SKM-1 treated with dmso at 0.1 percent for 144 hours (cell line): ENCODE data around the gene SLC6A16.
"Not testable (repeated sequence)": the region's sequence is repeated elsewhere in the genome, so short reads cannot be mapped to it uniquely, and the experiment has no call there.

Experiments
- DNase-seq: peaks from one replicate; lab custom pipeline; 2025; ENCODE audit not compliant: unreplicated experiment; lab: John Stamatoyannopoulos, UW

Gene SLC6A16

GRCh38 chr19:49347191-49347590 is 22.2 kb upstream of the SLC6A16 start:
- DNase-seq: no peak

- DNase-seq: no peak
Measured at GRCh38 chr19:49344505-49345423, 19.8 kb upstream of the SLC6A16 start.

GRCh38 chr19:49343123-49343522 is 18.1 kb upstream of the SLC6A16 start:
- no peak for DNase-seq

GRCh38 chr19:49342291-49342721 is 17.3 kb upstream of the SLC6A16 start:
- DNase-seq: no peak

GRCh38 chr19:49340865-49341718 is 16.1 kb upstream of the SLC6A16 start:
- DNase-seq: no peak

GRCh38 chr19:49340069-49340864 is 15.3 kb upstream of the SLC6A16 start:
- no peak for DNase-seq

GRCh38 chr19:49339301-49340068 is 14.5 kb upstream of the SLC6A16 start:
- no peak for DNase-seq

GRCh38 chr19:49338691-49339300 is 13.8 kb upstream of the SLC6A16 start:
- no peak for DNase-seq

- DNase-seq: no peak
Measured at GRCh38 chr19:49338023-49338677, 13.2 kb upstream of the SLC6A16 start.

- no peak for DNase-seq
Measured at GRCh38 chr19:49337267-49338022, 12.5 kb upstream of the SLC6A16 start.

- no peak for DNase-seq
Measured at GRCh38 chr19:49336482-49337266, 11.7 kb upstream of the SLC6A16 start.

- no peak for DNase-seq
Measured at GRCh38 chr19:49335784-49336481, 10.9 kb upstream of the SLC6A16 start.

GRCh38 chr19:49335071-49335783 is 10.2 kb upstream of the SLC6A16 start, which contains the start of gene CD37:
Gene CD37, plus strand, starts transcription at chr19:49335406. Its CDS starts 135 bp downstream, at chr19:49335541.
- peak; percentile 38 for DNase-seq

GRCh38 chr19:49333811-49334288 is 8.9 kb upstream of the SLC6A16 start:
- DNase-seq: no peak

GRCh38 chr19:49333418-49333805 is 8.4 kb upstream of the SLC6A16 start:
- DNase-seq: no peak

GRCh38 chr19:49332691-49333417 is 7.9 kb upstream of the SLC6A16 start:
- DNase-seq: not testable (repeated sequence)
